Raji (cell line): ENCODE results near the gene PPP2R2B.

ENCODE experiments used
- POLR2A ChIP-seq: IDR thresholded peaks from 2 replicates; pipeline ENCODE4 v1.6.1; 2011; ENCODE audit warnings: low read depth, low read length, control low read depth; ENCODE audit not compliant: insufficient read depth

PPP2R2B gene

DNA sequence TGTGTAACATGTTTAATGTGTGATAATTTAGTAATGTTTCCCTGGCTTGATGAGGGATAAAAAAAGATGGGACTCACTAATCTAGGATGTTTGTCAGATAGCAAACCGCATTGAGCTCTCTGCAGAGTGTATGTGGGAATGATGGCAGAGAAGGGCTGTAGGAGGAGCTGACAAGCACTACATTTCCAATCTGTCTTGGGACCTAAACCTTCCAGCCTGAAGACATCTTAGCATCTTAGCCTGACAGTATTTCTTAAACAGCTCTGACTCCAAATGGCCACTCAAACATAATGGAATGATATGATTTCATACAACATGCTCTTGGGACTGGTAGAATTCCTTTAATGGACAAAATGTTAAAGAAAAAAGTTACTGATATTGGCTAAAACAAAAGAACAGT, 116.7 kb downstream of the PPP2R2B start:
- TF ChIP-seq POLR2A: no peak

GRCh38 chr5:146758938-146759337, 119.6 kb downstream of the PPP2R2B start:
- no peak for TF ChIP-seq POLR2A

DNA sequence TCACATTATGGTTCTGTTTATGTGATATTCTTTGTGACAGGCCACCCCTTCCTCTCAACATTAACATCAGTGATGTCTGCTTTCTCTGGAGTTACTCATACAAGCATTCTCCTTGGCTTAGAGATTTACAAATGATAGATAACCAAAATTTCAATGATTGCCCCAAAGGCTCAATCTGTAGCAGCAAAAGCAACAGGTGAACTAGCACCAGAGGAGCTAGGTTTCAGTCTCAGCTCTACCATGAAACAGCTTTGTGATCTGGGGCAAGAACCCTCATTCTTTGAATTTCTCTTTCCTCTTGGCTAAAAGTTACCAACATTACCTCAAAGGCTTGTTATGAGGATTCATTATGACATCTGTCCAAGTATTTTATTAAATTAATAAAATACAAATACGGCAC, 120.5 kb downstream of the PPP2R2B start:
- no peak for TF ChIP-seq POLR2A

- TF ChIP-seq POLR2A: no peak
Measured at GRCh38 chr5:146756546-146756945, 122.0 kb downstream of the PPP2R2B start.

GRCh38 chr5:146755793-146756192, 122.8 kb downstream of the PPP2R2B start:
- TF ChIP-seq POLR2A: no peak

DNA sequence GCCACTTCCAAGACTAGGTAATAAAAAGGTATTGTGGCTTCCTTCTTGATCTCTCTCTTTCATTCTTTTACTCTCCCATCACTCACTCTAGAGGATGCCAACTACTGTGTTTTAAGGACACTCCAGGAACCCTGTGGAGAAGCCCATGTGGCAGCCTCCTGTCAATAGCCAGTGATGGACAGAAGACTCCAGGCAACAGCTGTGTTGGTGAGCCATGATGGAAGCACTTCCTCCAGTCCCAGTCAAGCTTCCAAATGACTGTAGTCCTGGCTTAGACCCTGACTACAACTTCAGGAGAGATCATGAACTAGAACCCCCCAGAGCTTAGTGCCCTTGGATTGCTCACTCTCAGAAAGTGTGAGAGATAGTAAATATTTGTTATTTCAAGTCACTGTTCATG, 123.9 kb downstream of the PPP2R2B start:
- no peak for TF ChIP-seq POLR2A

DNA sequence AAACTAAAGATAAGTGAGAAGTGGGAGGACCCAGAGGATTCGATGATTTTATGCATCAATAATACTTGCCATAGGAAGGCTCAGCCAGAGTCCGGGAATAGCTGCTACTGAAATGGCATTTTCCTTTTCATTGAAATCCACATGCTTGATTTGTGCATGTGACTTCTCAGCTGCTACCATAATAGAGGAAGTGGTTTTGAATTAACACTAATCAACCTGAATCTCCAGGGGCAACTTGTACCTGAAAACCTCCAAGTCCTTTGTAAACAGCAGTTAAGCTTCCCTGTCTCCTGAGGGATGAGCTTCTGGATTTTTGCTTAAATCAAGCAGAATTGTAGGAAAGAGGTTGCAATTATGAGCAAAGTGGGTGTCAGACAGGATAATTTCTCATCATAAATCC, 124.9 kb downstream of the PPP2R2B start:
- TF ChIP-seq POLR2A: no peak

- TF ChIP-seq POLR2A: no peak
Measured at GRCh38 chr5:146751781-146752401, 126.7 kb downstream of the PPP2R2B start.

DNA sequence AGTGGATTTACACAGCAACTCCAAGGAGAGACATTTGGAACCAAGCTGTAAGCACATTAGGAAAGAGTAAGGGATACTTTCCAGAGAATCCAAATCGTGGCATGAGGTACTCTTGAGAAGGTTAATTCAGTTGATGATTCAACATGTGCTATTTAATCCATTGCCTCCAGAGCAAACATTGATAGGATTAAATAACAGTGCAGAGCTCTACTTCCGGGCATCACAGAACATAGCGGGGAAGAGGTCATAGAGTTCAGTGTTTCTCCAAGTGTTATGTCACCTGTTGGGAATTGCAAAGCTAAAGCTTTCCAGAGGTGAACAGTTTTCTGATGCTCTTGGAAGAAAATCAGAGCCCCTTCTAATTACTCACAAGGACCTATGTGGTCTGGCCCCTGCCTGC, 127.5 kb downstream of the PPP2R2B start:
- no peak for TF ChIP-seq POLR2A

GRCh38 chr5:146748533-146748932, 130.0 kb downstream of the PPP2R2B start:
- TF ChIP-seq POLR2A: no peak

GRCh38 chr5:146745931-146746577, 132.5 kb downstream of the PPP2R2B start:
- TF ChIP-seq POLR2A: no peak

DNA sequence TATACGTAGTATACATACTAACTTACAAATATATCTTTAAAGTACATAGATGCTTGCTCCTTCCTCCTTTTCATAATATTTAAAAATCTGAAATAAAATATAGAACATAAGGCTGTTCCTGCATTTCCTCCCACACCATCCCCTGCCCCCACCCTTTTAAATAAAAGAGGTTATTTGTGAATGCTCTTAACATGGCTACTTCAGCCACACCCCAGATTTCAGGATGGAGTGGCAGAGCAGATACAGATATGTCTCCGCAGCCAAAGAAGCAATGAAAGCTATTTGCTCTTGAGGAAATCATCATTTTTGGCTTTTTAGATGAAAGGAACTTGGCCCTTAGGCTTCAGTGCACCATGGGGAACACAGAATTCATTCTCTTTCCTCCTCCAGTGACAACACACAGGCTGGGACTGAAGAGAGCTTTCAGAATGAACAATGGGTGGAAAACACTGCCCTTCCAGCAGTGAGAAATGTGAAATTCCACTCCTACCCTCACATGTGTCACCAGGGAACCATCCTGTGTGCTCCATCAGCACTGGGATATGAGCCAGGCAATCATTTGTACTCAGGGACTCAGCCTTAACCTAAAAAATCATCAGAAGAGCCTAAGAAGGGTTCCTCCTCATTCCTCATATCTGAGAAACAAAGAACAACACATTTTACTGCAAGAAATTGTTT, 134.3 kb downstream of the PPP2R2B start:
- no peak for TF ChIP-seq POLR2A

DNA sequence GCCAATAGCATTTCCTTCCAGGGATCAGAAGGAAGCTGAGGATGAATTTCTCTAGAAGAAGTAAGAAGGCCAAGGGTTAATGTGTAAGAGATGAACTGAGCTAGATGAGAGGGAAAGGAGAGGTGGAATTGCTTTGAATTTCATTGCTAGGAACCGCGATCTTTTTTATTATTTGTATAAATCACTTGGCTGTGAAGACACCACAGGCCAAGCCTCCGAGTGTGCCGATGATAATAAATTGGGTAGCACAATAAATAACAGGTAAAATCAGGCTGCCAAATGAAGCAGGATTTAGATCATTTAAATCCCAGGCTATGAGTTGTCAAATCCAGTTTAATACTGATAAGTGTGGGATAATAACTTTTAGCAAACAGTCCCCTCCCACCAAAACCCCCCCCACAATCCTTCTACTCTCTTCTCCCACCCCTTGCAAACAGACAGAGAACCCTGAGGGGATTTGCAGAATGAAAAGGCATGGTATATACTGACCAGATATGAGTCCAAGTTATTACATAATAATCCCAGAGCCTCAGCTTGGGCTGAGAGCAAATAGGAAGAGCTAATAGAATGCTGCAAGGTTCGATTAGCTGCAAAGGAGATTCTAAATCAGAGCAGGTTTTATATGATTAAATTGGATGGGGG, 143.5 kb downstream of the PPP2R2B start:
- no peak for TF ChIP-seq POLR2A

DNA sequence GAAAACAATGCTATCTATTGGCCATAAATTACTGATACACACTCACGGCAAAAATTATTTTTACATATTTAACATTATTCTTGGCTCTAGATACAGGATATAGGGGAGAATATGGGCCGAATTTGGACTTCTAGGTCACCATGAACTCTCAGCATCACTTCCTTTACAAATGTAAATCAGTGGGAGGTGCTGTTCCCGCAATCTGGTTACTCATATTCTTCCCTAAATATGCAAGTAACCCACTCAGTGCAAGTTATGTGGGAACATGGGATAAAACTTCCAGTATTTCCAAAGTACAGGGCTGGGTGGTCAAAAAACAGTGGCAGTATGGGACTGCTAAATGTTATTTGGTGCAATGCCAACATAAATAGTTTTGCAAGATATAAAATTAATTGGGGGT, 145.6 kb downstream of the PPP2R2B start:
- TF ChIP-seq POLR2A: no peak

- TF ChIP-seq POLR2A: no peak
Measured at GRCh38 chr5:146731909-146732659, 146.5 kb downstream of the PPP2R2B start.
